Cerebellar cortex (tissue), 1 donor: ENCODE data around the gene UNK.
A peak's percentile ranks its signal among the peaks of the same experiment; 100 is the strongest.
"Not testable (repeated sequence)": the region's sequence is repeated elsewhere in the genome, so short reads cannot be mapped to it uniquely, and the experiment has no call there.

Experiments
- DNase-seq: peaks from one replicate; pipeline ENCODE4 v3.0.0-alpha.2; 2015; ENCODE audit warnings: low spot score

Gene UNK

DNA sequence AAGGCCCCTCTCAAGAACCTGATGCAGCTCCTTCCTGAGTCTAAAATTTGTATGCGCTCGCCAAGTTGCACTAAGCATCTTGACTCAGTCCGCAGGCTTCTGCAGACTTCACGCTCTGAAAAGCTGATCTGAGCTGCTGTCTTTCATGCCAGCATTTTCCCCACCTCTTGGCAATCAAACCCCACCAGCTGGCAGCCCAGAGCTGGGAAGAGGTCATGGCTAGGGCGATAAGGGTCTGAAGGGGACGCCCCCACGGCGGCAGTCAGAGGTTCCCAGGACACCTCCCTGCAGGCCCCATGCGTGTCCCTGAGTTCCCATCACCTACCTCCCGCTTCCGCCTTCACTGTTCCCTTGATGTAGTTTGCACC, 64.7 kb downstream of the UNK start:
- no peak for DNase-seq

DNA sequence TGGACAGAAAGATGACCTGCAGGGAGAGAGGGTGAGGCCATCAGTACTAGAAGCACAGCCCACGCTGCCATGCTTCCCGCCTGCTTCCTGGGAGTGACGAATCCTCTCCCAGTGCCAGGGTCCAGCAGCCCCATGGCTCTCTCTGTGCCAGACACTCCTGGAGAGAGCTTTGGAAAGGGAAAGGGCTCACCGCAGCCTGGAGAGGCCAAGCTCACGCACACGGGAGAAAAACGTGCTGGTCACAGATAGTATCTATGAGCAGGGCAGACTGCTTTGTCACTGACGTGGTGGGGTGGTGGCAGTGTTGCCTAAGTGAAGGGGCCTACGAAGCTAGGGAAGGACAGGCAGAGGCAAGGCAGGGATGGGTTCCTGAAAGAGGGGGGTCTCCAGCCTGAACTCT, 65.1 kb downstream of the UNK start:
- DNase-seq: no peak

DNA sequence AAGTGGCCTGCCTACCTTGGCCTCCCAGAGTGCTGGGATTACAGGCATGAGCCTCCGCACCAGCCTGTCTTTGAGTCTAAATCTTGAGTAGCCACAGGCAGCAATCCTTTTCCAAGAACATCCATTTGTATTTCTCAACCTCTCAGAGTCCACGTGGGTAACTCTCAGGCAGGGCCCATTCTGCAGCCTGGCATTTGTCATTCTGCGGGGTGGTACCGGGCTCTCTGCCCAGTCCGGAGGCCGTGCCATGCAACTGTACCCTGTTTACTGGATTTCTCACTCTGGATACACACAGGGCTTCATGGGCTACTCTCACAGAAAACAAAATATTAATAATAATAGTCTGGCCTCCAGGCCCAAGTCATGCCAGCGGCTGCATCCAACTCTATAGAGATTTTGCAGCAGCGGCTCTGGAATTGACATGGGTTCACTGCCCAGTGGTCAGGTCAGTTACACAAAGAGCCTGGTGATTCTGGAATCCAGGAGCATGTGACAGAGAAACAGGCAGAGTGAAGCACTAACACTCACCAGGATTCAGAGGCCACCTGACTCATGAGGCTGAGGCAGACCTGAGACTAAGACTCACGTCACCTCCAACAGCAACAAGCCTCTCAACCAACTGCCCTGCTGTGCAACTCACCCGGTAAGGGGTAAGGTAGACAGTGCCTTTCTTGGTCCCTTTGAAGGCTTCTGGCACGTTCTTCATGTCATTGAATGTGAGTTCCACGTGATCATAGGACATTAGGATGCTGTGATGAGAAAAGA, 66.5 kb downstream of the UNK start:
- DNase-seq: peak; percentile 37

- DNase-seq: not testable (repeated sequence)
Observed at GRCh38 chr17:75851693-75851991, 67.0 kb downstream of the UNK start.

DNA sequence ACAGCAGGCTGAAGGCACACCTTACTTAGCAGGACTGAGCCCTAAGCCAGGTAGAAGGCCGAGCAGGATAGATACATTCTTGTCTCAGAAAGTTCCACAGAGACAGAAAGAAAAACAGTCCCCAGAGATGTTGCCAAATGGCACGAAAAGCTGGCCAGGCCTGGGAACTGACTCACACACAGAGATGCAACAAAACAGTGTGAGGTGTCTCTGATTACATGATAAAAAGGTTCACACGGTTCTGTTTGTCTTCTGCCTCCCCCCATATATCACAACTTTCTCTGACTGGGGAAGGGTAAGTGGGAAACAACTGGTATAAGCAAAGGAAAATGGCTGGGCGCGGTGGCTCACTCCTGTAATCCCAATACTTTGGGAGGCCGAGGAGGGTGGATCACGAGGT, 68.8 kb downstream of the UNK start:
- DNase-seq: no peak

- DNase-seq: no peak
Observed at GRCh38 chr17:75854101-75854748, 69.6 kb downstream of the UNK start.

GRCh38 chr17:75854881-75855309, 70.3 kb downstream of the UNK start:
- DNase-seq: no peak

DNA sequence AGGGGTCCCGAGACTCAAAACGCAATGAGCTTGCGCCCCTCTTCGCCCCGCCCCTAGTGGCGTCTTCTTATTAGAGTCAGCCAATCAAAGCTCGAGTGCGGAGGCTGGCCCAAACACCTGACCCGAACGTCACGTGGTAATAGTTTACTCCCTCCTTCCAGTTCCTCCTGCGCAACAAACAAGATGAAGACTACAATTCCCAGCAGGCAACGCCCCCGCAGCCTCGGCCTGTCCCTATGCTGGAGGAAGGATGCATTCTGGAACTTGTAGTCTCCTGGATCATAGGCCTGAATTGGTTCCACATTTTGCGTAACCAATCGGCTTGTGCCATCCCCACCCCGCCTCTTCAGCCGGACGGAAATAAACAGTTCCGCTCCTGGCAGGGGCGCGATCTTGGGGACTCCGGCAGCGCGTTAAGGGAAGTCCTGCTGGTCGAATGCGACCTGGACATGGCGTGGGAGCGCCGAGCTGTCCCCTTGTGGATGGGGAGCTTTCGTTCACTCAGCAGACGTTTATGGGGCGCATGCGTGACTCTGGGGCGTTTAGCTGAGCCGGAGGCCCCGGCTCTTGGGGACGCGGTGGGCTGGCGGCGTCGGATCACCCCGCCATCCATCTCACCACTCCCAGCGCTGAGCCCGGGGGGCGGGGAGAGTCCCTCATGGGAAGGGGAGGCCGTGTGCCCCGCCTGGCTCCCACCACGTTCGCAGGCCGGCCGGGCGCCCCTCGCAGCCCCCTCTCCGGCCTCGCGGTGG, 70.9 kb downstream of the UNK start, which contains the start of gene WBP2:
WBP2 (minus strand) TSS at position 26 of the 752 bp plus-strand sequence. CDS start 38 bp downstream, outside the sequence.
- peak; percentile 100 for DNase-seq

- DNase-seq: peak; percentile 62
Observed at GRCh38 chr17:75856062-75856756, 71.6 kb downstream of the UNK start.

DNA sequence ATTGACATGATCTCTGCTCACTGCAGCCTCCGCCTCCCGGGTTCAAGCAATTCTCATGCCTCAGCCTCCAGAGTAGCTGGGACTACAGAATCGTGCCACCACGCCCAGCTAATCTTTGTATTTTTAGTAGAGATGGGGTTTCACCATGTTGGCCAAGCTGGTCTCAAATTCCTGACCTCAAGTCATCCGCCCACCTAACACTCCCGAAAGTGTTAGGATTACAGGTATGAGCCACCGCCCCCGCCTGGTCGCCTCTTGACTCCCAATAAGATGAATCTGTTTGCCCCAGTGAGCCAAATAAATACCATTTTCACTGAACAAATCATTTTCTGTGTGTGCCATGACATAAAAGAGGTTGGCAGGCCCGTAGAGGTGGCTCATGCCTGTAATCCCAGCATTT, 74.8 kb downstream of the UNK start:
- not testable (repeated sequence) for DNase-seq

- no peak for DNase-seq
Observed at GRCh38 chr17:75861927-75862317, 77.3 kb downstream of the UNK start.

DNA sequence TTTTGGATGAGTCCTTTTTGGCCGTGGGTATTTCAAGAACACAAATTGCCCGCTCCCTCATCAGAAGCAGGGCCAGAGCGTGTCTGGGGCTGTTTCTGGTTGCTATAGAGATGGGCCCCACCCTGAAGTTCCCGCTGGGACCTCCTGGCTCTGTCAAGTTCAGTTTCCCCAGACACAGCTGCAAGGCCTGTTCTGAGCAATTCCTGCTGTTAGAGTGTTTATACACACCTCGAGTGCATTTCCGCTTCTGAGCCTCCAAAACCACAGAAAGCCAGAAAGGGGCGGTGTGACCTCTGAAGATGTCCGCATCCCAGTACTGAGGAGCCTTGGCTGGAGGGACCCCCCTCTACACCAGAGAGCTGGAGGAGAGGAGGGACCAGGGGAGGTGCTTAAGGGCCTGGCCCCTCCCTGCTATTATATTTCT, 79.9 kb downstream of the UNK start:
- no peak for DNase-seq

- DNase-seq: not testable (repeated sequence)
Observed at GRCh38 chr17:75864887-75865286, 80.3 kb downstream of the UNK start.

- not testable (repeated sequence) for DNase-seq
Observed at GRCh38 chr17:75865404-75866188, 81.0 kb downstream of the UNK start.

DNA sequence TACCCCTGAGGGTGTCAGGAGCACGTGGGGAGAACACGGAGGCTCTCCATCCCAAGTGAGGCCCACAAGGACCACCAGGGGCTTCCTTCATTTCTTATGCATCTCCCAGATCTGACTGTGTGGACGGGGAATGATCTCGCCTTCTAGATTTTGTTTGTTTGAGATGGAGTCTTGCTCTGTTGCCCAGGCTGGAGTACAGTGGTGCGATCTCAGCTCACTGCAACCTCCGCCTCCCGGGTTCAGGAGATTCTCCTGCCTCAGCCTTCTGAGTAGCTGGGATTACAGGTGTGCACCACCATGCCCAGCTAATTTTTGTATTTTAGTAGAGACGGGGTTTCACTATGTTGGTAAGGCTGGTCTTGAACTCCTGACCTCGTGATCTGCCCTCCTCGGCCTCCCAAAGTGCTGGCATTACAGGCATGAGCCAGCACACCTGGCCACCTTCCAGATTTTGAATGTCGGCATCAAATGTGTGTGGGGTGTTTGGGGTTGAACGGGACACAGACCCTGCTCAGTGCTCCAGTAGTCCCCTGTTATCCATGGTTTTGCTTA, 84.2 kb downstream of the UNK start:
- not testable (repeated sequence) for DNase-seq

- peak; percentile 42 for DNase-seq
Observed at GRCh38 chr17:75869282-75870141, 84.9 kb downstream of the UNK start.

- DNase-seq: not testable (repeated sequence)
Observed at GRCh38 chr17:75870228-75870627, 85.6 kb downstream of the UNK start.

- no peak for DNase-seq
Observed at GRCh38 chr17:75872434-75873351, 88.1 kb downstream of the UNK start.
